HepG2 (cell line): Measurements from ENCODE around the gene EFNA2. TPM values are rescaled to one million over a fixed set of nuclear protein-coding genes. Genes with fewer than 3 reads are reported as not detected.
"Not testable (repeated sequence)": the region's sequence is repeated elsewhere in the genome, so short reads cannot be mapped to it uniquely, and the experiment has no call there.

Experiments
- ATAC-seq: fragments of 200-7000 bp; cut with Tn5 transposase; 3 replicates; pipeline ENCODE4 v1.9.1; 2020; ENCODE audit warnings: mild to moderate bottlenecking, moderate library complexity
- BruUV-seq: library from RNA; stranded (reverse); fragments of 400-500 nt; replicated peaks from 2 replicates; lab custom pipeline; 2021; lab: Mats Ljungman, UMichigan
- CTCF ChIA-PET: fragments of 300-600 bp; formaldehyde crosslinking; extraction: SDS; loops from one replicate; lab custom pipeline; 2021; ENCODE audit warnings: low total read pairs, inconsistent platforms, low intra/inter-chr PET ratio; lab: Yijun Ruan, JAX
- POLR2A ChIA-PET: fragments of 350-600 bp; sonication (Branson Sonifier 250); formaldehyde crosslinking; loops from one replicate; lab custom pipeline; 2020; ENCODE audit warnings: antibody characterized with exemption, inconsistent platforms; lab: Yijun Ruan, JAX
- DNase-seq: peaks from one replicate; pipeline ENCODE4 v3.0.0-alpha.2; 2015; ENCODE audit warnings: low spot score
- FAIRE-seq: peaks from 3 replicates; lab custom pipeline; 2011; peaks lifted over from hg19 to GRCh38; lab: Jason Lieb, UNC
- H2AFZ ChIP-seq: one replicate; pipeline ENCODE4 v1.6.1; 2011; ENCODE audit warnings: low read length, inconsistent platforms
- H3K27ac ChIP-seq: fragments of 300-600 bp; 3 replicates; pipeline ENCODE4 v1.8.0; 2011; ENCODE audit warnings: mixed run types, mild to moderate bottlenecking, mixed read lengths, low read length, inconsistent platforms; ENCODE audit not compliant: insufficient read depth; ENCODE audit errors: extremely low read length
- H3K27me3 ChIP-seq, 2 experiments: fragments of 200-600 bp in 1 of 2; 2 replicates in 1 of 2; 3 replicates in 1 of 2; pipeline versions ENCODE4 v1.6.0 to v1.8.0; 2011; ENCODE audit warnings: low read length in 2 of 2, mild to moderate bottlenecking in 2 of 2, moderate library complexity in 2 of 2, inconsistent platforms in 1 of 2; ENCODE audit not compliant: insufficient read depth in 2 of 2, control insufficient read depth in 1 of 2
- H3K36me3 ChIP-seq, 2 experiments: fragments of 200-600 bp in 1 of 2; replicated peaks in 1 of 2; 2 replicates in 1 of 2; 3 replicates in 1 of 2; pipeline versions ENCODE4 v1.5.1 to v1.8.0; 2011; ENCODE audit warnings: low read length in 2 of 2, inconsistent platforms in 1 of 2; ENCODE audit not compliant: insufficient read depth in 2 of 2, control insufficient read depth in 1 of 2
- H3K4me1 ChIP-seq: 2 replicates; pipeline ENCODE4 v1.5.1; 2012; ENCODE audit warnings: low read length, inconsistent platforms; ENCODE audit not compliant: insufficient read depth
- H3K4me2 ChIP-seq: 2 replicates; pipeline ENCODE4 v1.6.0; 2011; ENCODE audit warnings: low read depth, low read length, inconsistent platforms
- H3K4me3 ChIP-seq, 3 experiments: fragments of 200-600 bp in 1 of 3; sonication (generic), shearing (Covaris generic) in 1 of 3; replicated peaks in 1 of 3; 2 replicates each; pipeline ENCODE4 v1.5.1; 2011 to 2016; ENCODE audit warnings: low read length in 3 of 3, inconsistent platforms in 2 of 3, low read depth in 2 of 3, mild to moderate bottlenecking in 2 of 3, control low read depth in 1 of 3, mixed read lengths in 1 of 3; ENCODE audit not compliant: insufficient read depth in 1 of 3
- H3K79me2 ChIP-seq: one replicate; pipeline ENCODE4 v1.6.1; 2011; ENCODE audit warnings: low read length, inconsistent platforms; ENCODE audit not compliant: insufficient read depth
- H3K9ac ChIP-seq: 2 replicates; pipeline ENCODE4 v1.6.0; 2011; ENCODE audit warnings: mild to moderate bottlenecking, low read depth, low read length, inconsistent platforms; ENCODE audit not compliant: insufficient read depth
- H3K9me3 ChIP-seq: 2 replicates; pipeline ENCODE4 v1.5.1; 2012; ENCODE audit warnings: mild to moderate bottlenecking, low read length
- H4K20me1 ChIP-seq: 2 replicates; pipeline ENCODE4 v1.6.0; 2011; ENCODE audit warnings: inconsistent platforms, mild to moderate bottlenecking, low read length, moderate library complexity; ENCODE audit not compliant: insufficient read depth
- GABPB1 ChIP-seq: IDR thresholded peaks from 2 replicates; pipeline ENCODE4 v1.6.1; 2016; ENCODE audit warnings: mild to moderate bottlenecking, missing genetic modification reagents, moderate library complexity, missing compliant biosample characterization
- RBM22 ChIP-seq: fragments of 200-400 bp; formaldehyde crosslinking; optimal IDR thresholded peaks from 2 replicates; pipeline ENCODE3; 2017; ENCODE audit warnings: mild to moderate bottlenecking, low read length, moderate library complexity
- SPEN ChIP-seq: sonication (generic); formaldehyde crosslinking; IDR thresholded peaks from 2 replicates; pipeline ENCODE4 v1.5.1; 2020; ENCODE audit warnings: low read depth, mild to moderate bottlenecking, missing genetic modification reagents
- ZNF280B ChIP-seq: sonication (generic); formaldehyde crosslinking; IDR thresholded peaks from 2 replicates; pipeline ENCODE4 v1.5.0; 2020; ENCODE audit warnings: missing genetic modification reagents, mild to moderate bottlenecking, borderline replicate concordance
- ZNF333 ChIP-seq: sonication (generic); formaldehyde crosslinking; IDR thresholded peaks from 2 replicates; pipeline ENCODE4 v1.4.0; 2020; ENCODE audit warnings: mild to moderate bottlenecking, missing genetic modification reagents, borderline replicate concordance
- WGBS: methylation state at CpG from one replicate; pipeline ENCODE4 v1.1.6; 2017; ENCODE audit warnings: low lambda C conversion rate; 5-methylcytosine and 5-hydroxymethylcytosine counted together
- in situ Hi-C: cut with HindIII; loops from 2 replicates; pipeline ENCODE4 v1.10.0; 2017; ENCODE audit warnings: low pct_unique_long_range_greater_than_20kb; ENCODE audit not compliant: extremely low pct_ligation_motif_present
- intact Hi-C: fragments of 100-400 bp; cut with micrococcal nuclease; formaldehyde crosslinking; loops from one replicate; pipeline ENCODE4 v1.10.0; 2022; ENCODE audit not compliant: unreplicated experiment
- polyA plus RNA-seq, 8 experiments: library from polyadenylated mRNA; depleted of rRNA in 3 of 8; stranded (reverse) in 7 of 8; unstranded in 1 of 8; fragments of >200 nt; fragmentation: Illumina TruSeq in 4 of 8; extraction: Trizol in 4 of 8; gene quantifications; 2 replicates each; pipeline versions ENCODE4 v1.2.1 to v1.2.3, GENCODE V29; 2011 to 2016; ENCODE audit warnings: low read depth in 4 of 8, missing spikeins in 1 of 8, mixed read lengths in 1 of 8; ENCODE audit not compliant: insufficient read depth in 1 of 8
- total RNA-seq, 5 experiments: library from RNA; depleted of rRNA; stranded (reverse); fragments of >200 nt; fragmentation: Illumina TruSeq; extraction: Trizol; gene quantifications; 2 replicates each; pipeline ENCODE4 v1.2.3, GENCODE V29; 2016; ENCODE audit warnings: low read depth in 1 of 5
- TF ChIP-seq, protein P1 (sequence below): sonication (generic); formaldehyde crosslinking; IDR thresholded peaks from 2 replicates; pipeline ENCODE4 v1.4.0; 2020; ENCODE audit warnings: mild to moderate bottlenecking, missing genetic modification reagents

Gene EFNA2
- total and polyA plus RNA-seq, 2 of the 13 experiments (the other 11 are each of a cell fraction or from before 2014, with no cell fraction given), result 6.0 to 9.9 TPM

DNA sequence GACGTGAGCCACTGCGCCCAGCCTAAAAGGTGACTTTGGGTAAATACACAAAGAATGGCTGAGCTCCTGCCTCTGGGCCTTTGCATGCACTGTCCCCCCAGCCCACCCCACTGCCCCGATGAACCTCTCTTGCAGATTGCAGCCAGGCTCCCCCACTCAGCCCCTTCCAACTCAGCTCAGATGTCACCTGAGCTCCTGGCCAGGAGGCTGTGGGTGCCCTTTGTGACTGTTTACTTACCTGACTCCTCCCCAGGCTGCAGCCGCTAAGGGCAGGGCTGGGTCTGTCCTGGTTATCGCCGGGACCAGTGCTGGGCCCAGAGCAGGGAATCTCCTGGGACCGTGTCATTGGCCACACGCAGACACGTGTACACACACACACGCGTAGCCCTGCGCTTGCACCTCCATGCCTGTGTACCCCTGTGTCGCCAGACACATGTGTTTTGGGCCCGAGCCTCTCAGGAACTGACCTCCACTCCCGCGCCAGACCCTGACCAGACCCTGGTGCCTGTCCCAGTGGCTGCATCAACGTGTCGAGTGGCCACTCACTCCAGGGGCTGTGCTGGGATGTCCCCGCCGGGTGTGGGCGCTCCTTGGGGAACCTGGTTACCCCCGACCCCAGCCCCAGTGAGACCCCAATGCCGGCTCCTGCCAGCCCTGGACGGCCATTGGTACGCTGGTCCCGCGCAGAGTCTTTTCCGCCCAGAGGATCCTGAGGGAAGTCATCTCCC, 18.7 kb downstream of the EFNA2 start (continued):
- TF ChIP-seq, protein P1, sequence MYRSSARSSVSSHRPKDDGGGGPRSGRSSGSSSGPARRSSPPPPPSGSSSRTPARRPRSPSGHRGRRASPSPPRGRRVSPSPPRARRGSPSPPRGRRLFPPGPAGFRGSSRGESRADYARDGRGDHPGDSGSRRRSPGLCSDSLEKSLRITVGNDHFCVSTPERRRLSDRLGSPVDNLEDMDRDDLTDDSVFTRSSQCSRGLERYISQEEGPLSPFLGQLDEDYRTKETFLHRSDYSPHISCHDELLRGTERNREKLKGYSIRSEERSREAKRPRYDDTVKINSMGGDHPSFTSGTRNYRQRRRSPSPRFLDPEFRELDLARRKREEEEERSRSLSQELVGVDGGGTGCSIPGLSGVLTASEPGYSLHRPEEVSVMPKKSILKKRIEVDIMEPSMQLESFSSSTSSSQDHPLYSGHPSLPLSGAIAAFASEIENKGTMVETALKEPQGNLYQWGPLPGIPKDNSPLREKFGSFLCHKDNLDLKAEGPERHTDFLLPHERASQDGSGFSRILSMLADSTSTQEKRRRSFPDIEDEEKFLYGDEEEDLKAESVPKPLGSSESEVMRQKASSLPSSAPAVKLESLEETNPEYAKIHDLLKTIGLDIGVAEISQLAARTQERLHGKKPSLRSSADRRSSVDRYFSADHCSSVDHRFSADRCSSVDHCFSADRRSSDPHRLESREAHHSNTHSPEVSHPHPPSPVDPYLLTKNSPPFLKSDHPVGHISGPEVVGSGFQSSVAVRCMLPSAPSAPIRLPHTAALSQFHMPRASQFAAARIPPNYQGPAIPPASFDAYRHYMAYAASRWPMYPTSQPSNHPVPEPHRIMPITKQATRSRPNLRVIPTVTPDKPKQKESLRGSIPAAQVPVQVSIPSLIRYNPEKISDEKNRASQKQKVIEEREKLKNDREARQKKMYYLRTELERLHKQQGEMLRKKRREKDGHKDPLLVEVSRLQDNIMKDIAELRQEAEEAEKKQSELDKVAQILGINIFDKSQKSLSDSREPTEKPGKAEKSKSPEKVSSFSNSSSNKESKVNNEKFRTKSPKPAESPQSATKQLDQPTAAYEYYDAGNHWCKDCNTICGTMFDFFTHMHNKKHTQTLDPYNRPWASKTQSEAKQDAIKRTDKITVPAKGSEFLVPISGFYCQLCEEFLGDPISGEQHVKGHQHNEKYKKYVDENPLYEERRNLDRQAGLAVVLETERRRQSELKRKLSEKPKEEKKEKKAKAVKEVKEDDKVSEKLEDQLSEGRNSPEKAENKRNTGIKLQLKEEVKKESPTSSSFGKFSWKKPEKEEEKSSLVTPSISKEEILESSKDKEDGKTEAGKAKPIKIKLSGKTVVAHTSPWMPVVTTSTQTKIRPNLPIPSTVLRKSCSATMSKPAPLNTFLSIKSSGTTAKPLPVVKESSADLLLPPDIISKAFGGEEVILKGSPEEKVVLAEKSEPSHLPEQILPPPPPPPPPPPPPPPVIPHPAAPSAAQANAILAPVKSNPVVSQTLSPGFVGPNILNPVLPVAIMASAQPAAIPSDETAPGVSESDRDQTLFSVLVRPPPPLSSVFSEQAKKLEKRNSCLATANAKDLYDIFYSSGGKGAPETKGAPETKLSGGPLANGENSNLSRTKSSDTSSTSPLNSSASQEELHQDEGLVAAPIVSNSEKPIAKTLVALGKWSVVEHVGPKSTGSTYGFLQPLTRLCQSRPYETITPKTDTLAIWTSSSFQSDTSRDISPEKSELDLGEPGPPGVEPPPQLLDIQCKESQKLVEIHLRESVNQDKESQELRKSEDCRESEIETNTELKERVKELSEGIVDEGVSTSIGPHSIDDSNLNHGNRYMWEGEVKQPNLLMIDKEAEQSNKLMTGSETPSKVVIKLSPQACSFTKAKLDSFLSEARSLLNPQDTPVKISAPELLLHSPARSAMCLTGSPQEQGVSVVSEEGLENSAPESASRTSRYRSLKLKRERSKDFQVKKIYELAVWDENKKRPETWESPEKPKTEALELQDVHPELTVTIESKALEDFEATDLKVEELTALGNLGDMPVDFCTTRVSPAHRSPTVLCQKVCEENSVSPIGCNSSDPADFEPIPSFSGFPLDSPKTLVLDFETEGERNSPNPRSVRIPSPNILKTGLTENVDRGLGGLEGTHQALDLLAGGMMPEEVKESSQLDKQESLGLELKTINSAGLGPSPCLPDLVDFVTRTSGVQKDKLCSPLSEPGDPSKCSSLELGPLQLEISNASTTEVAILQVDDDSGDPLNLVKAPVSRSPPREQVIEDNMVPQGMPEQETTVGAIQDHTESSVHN (CRISPR knock-in tag), result no peak
- TF ChIP-seq ZNF280B (CRISPR knock-in tag), result no peak
- TF ChIP-seq SPEN (CRISPR knock-in tag), result peak; percentile 68
- TF ChIP-seq ZNF333, result no peak
- peak; percentile 41; the same call in 1 of the 2 replicates for TF ChIP-seq GABPB1 (CRISPR knock-in tag)
- no peak for TF ChIP-seq RBM22

DNA sequence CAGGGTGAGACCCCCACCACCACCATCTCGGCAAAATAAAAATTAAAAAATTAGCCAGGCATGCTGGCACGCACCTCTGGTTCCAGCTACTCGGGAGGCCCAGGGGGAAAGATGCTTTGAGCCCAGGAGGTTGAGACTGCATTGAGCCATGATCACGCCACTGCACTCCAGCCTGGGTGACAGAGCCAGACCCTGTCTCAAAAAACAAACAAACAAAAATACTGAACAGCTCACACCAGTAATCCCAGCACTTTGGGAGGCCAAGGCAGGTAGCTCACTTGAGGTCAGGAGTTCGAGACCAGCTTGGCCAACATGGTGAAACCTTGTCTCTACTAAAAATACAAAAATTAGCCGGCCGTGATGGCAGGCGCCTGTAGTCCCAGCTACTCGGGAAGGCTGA, 19.7 kb downstream of the EFNA2 start:
- WGBS, result 66% methylated on average over 9 of the region's 9 CpGs
- peak overlapping the region; percentile 93; the same call in 1 of the 2 replicates for H3K4me2 ChIP-seq
- H3K27me3 ChIP-seq, DNase-seq, H4K20me1 ChIP-seq, H3K27ac ChIP-seq, in situ Hi-C loops, BruUV-seq, H2AFZ ChIP-seq, CTCF ChIA-PET, FAIRE-seq, H3K9ac ChIP-seq, H3K9me3 ChIP-seq, H3K79me2 ChIP-seq, ATAC-seq, H3K36me3 ChIP-seq, intact Hi-C loops: not testable (repeated sequence)
- peak overlapping the region in 1 of 3 experiments; percentile 74; a peak in 1 of 6 replicates for H3K4me3 ChIP-seq
- peaks cover 38% of the 10 kb centered on the region for H3K4me1 ChIP-seq
- POLR2A ChIA-PET, result interaction anchor here (1.2 kb wide), 1 partner anchor 22 kb away, joined by 3 read pairs; no protein-coding TSS in a partner anchor
